ENCODE data around the gene MAP1LC3B. TPM values are rescaled to one million over a fixed set of nuclear protein-coding genes. Genes with fewer than 3 reads are reported as not detected.

The MAP1LC3B gene
- total and polyA plus RNA-seq, 2 donors (not counting 1 experiment from before 2014, with no cell fraction given): 72.7 to 75.8 TPM

DNA sequence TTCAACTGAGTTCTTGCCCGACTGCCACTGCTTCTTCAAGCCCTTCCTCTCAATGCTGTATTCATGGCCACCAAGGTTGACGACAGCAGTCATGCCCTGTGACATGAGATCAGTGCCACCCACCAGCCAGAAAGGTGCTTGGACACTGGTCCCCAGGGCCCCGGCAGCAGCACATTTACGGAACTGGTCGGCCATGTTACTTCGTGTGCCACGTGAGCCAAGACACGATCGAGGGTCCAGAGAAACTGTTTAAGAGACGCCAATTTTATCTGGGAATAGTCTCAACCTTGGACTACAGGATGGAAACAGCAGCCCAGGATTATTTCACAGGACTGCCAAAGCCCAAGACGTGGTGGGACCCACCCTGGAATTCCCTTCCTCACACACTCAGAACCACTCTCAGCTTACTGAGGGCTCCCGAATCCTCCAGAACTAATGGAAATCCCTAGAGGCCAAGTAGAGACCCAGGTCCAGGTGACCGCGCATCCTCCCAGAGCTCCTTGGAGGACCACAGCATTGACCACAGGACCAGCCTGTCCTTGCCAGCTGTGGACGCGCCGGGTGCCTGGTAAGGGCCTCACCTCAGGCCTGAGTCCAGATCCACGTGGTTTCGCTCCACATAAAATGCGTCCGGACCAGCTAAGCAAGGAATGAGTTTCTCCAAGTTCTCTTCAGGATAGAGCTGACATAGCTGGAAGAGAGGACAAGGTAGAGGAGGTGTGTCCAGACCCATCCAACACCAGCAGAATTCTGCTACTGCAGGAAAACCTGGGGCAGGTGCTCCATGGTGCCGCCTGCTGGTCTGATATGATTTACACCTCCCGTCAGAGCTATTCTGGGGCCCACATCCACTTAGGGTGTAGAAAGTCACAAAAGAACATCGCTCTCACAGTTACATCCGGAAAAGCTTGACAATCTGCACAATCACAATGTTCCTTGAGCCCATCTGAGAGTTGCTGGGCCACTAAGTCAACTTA lies 28.2 kb downstream of the MAP1LC3B start:
- CTCF ChIA-PET: no interaction called here
- H3K36me3 ChIP-seq (replicated peaks in 1 of 2; ENCODE audit: control extremely low read depth in 1 of 2, control insufficient read depth in 1 of 2, extremely low read depth in 1 of 2, insufficient read depth in 2 of 2, low read length in 1 of 2): no peaks in the 10 kb centered on the region

More for the DNA sequence above, 28.2 kb downstream of the MAP1LC3B start:
- intact Hi-C loops (cut with micrococcal nuclease): no loop called here
- no peak for TF ChIP-seq EZH2 (IDR thresholded peaks at IDR 0.05; ENCODE audit: borderline replicate concordance, insufficient read depth, low read depth, low read length, poor library complexity, severe bottlenecking)
- TF ChIP-seq, protein P1, sequence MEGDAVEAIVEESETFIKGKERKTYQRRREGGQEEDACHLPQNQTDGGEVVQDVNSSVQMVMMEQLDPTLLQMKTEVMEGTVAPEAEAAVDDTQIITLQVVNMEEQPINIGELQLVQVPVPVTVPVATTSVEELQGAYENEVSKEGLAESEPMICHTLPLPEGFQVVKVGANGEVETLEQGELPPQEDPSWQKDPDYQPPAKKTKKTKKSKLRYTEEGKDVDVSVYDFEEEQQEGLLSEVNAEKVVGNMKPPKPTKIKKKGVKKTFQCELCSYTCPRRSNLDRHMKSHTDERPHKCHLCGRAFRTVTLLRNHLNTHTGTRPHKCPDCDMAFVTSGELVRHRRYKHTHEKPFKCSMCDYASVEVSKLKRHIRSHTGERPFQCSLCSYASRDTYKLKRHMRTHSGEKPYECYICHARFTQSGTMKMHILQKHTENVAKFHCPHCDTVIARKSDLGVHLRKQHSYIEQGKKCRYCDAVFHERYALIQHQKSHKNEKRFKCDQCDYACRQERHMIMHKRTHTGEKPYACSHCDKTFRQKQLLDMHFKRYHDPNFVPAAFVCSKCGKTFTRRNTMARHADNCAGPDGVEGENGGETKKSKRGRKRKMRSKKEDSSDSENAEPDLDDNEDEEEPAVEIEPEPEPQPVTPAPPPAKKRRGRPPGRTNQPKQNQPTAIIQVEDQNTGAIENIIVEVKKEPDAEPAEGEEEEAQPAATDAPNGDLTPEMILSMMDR (IDR thresholded peaks at IDR 0.05): no peak
- Mint-ChIP-seq H3K4me1 (no peaks in the 10 kb centered on the region), H3K9me3 (ENCODE audit: insufficient read depth) (no peaks in the 10 kb centered on the region), H3K27ac (no peak overlapping the region), H3K4me3 (no peak overlapping the region), H3K27me3 (no peaks in the 10 kb centered on the region)
- no peak overlapping the region for H3K27ac ChIP-seq (ENCODE audit: low read length in 2 of 2)
- no peaks in the 10 kb centered on the region for H3K27me3 ChIP-seq (replicated peaks in 1 of 4; ENCODE audit: control extremely low read depth in 1 of 4, control insufficient read depth in 3 of 4, insufficient read depth in 4 of 4, low read length in 3 of 4)
- H3K4me3 ChIP-seq (ENCODE audit: control extremely low read depth in 1 of 5, extremely low read depth in 1 of 5, insufficient read depth in 1 of 5, low read depth in 2 of 5, low read length in 4 of 5): no peak overlapping the region
- H3K9ac ChIP-seq (ENCODE audit: low read length): no peak overlapping the region
- DNase-seq (no peak), ATAC-seq (ENCODE audit: low read depth) (no peak)
- no peaks in the 10 kb centered on the region for H3K79me2 ChIP-seq (ENCODE audit: control insufficient read depth, insufficient read depth, low read length)
- H3K4me2 ChIP-seq (replicated peaks; ENCODE audit: low read depth, low read length, poor library complexity, severe bottlenecking): no peak overlapping the region
- 97% methylated on average over 21 of the region's 25 CpGs for WGBS (ENCODE audit: insufficient coverage)
- no peaks in the 10 kb centered on the region for H3K9me3 ChIP-seq (ENCODE audit: control extremely low read depth in 1 of 3, control insufficient read depth in 2 of 3, insufficient read depth in 1 of 3, low read length in 2 of 3)
- H3K4me1 ChIP-seq (ENCODE audit: control insufficient read depth in 2 of 2, insufficient read depth in 2 of 2, low read length in 2 of 2): no peaks in the 10 kb centered on the region
- POLR2A ChIA-PET: no interaction called here
- H2AFZ ChIP-seq (ENCODE audit: insufficient read depth, low read depth, low read length, poor library complexity, severe bottlenecking): no peak overlapping the region
- no peaks in the 10 kb centered on the region for H4K20me1 ChIP-seq (ENCODE audit: control insufficient read depth, insufficient read depth, low read length, poor library complexity, severe bottlenecking)

Data from B cell (primary cell).